ENCODE data around the gene ZNF679. TPM values are rescaled to one million over a fixed set of nuclear protein-coding genes. Genes with fewer than 3 reads are reported as not detected.
"Not testable (repeated sequence)": the region's sequence is repeated elsewhere in the genome, so short reads cannot be mapped to it uniquely, and the experiment has no call there.

ZNF679 gene
- total RNA-seq, 2 donors from 2014 or later: not detected

DNA sequence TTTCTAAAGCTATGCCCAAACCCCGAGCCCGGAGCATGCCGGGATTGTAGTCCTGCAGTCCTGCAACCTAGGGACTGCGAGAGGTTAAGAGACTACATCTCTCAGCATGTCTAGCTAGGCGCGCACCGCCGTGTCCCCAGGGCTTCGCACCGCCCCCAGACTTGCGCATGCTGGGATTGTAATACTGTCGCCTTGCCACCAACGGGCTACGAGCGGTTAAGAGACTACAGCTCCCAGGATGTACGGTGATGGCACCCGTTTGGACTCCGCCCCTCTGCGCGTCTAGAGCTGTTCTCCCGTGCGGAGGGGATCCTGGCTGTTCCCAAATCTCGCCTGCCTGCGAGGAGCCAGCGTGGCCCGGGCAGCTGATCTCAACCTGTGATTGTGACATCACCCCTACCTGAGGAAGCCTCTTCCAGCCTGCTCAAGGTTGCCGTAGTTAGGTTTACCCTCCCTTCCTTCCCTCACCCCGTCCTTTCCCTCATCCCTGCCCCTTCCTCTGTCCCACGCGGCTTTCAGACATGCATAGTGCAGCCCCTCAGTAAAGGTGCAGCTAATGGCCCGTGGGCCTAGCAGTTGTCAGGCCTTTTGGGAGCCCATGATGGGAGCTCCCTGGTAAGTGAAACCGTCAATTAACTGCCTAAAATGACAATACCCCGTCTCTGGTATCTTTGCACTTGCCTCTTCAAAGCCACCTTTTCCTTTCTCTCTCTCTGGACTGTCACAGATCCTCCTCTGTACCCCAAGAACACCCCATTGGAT is 79.2 kb downstream of the ZNF679 start:
- intact Hi-C loops (cut with DNase I): no loop called here
- peak; percentile 98 for DNase-seq (ENCODE audit: low spot score)

DNA sequence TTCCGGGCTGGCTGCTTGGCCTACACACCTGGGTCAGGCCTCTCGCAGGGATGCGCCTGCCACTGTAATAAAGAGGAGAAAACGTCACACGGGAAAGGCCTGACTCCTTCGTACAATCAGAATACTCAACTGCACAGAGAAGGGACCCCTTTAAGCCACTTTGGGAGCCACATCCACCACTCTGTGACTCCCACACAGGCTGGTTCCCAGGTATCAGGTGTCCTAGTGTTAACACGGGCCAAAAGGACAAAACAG is 79.7 kb downstream of the ZNF679 start:
- intact Hi-C loops (cut with DNase I): no loop called here
- DNase-seq (ENCODE audit: low spot score): peak; percentile 54

DNA sequence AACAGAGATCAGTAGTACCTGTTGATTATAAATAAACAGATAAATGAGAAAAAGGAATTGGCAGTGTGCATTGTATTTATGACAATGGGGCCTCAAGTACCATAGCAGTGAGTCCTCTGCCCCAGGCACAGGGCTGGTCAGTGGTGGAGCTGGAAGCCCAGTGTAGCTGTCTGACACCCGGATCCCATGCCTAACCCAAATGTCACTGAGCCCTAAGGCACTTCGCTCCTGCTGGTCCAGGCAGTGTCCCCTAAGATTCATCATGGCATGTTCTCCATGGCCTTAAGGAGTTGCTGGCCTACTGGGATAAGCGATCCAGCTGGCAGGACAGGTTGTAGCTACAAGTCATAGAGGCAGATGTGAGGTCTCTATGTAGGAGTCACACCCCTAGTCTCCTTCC is 82.2 kb downstream of the ZNF679 start:
- intact Hi-C loops (cut with DNase I): no loop called here
- DNase-seq (ENCODE audit: low spot score): no peak

DNA sequence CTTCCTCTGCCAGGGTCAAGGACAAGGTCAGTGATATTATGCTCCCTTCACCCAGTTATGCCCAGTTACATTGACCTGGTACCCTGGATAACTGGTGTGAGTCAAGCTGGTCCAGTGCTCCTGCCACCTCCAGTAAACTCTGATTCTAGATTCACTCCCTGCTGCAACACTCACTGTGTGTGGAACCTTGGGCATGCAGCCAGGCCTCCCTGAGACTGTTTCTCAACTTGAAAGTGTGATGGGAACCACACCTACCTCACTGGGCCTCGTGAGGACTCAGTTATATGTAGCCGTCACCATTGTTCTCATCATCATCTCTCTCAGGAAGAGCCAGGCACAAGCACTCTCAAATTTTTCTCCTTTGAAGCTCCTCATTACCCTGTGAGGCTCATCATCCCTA is 84.6 kb downstream of the ZNF679 start:
- DNase-seq (ENCODE audit: low spot score): peak; percentile 40
- intact Hi-C loops (cut with DNase I): no loop called here

DNA sequence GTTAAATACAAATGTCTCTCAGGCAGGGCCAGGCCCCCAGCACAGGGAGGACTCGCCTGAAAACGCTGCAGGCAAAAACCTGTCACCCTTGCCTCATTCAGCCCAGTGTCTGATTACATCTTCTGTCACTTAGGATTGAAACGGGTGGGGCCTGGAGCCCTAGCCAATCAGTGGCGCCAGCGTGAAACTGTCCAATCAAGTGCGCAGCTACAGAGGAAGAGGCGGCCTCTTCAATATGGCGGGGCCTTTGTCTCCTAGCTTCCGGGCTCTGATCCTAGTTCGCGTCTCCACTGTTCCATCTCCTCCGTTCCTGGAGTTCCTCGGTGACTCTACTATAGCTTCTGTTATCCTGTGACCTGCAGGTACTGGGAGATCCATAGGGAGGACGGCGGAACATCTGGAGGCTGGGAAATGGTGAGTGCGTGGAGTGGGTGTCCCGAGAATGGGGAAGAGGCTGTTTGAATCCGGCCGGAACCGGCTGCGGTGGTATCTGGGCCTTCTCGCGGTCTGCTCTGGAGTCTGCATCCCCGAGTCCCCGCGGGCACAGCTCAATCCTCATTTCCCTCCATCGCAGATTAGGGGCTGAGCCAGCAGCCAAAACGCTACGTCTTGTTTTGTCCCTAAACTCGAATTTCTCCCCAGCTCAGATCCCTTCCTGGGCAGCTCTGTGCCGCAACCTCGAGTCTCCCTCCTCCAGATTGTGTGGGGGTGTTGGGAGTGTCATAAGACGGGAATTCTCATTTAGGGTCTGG is 85.6 kb downstream of the ZNF679 start, which contains the start of gene ZNF736:
Gene ZNF736, plus strand, starts transcription at position 222 of the 752 bp plus-strand sequence. Its CDS starts 190 bp downstream, at position 412.
- DNase-seq (ENCODE audit: low spot score): peak; percentile 97
- intact Hi-C loops (cut with DNase I): no loop called here

DNA sequence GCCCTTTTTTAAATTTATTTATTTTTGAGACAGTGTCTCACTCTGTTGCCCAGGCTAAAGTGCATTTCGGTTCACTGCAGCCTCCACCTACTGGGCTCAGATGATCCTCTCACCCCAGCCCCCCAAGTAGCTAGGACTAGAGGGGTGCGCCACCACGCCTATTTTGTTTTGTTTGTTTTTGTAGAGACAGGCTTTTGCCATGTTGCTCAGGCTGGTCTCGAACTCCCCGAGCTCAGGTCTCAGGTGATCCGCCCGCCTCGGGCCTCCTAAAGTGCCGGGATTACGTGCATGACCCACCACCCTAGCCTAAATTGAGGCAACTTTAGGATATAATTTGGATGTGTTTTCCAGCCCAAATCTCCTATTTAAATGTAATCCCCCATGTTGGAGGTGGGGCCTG is 86.3 kb downstream of the ZNF679 start:
- intact Hi-C loops (cut with DNase I): no loop called here
- no peak for DNase-seq (ENCODE audit: low spot score)

DNA sequence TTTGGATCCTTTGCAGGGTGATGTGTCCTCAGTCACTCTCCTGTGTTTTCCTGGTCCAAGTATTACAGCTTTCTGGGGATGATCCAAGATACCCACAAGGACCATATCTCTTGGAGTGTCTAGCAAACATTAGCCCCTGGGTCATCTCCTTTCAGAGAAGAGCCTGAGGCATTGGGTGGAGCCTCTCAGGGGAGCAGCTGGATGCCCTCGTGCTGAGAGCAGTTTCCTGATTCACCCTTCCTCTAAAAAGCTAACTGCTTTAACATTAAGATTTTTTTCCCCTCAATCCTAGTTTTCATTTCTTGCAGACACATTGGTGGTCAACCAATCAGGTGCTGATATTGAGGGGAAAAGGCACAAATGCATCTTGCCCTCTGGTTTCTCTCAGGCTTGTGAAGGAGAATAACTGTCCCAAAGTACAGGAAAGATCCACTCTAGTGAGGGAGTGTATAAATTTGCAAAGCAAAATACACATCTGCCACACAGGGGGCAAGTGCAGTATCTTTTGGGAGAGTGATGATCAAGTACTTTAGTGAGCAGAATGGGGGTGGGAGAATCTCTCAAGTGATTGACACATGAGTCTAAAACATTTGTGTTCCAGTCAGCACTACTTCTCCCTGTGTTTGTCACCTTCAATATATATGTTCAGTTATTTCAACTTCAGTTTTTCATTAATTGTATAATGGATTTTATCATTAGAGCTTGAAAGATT is 87.9 kb downstream of the ZNF679 start:
- DNase-seq (ENCODE audit: low spot score); intact Hi-C loops (cut with DNase I): not testable (repeated sequence)

Other genes starting within 250 kb of the ZNF679 start
- gene ZNF722, start 229.6 kb upstream of the ZNF679 start, total RNA-seq: not detected
- gene ZNF727, start 183.0 kb upstream of the ZNF679 start, total RNA-seq: 1 to 10 TPM; 3.5 to 6.4 TPM
- gene ZNF735, start 21.3 kb upstream of the ZNF679 start, total RNA-seq: not detected
- gene ZNF736, start 85.5 kb downstream of the ZNF679 start, total RNA-seq: 10 to 100 TPM; 14.2 to 15.7 TPM